GM12875 (cell line): ENCODE measurements around the gene SLC7A14.

ENCODE experiments used
- H3K4me3 ChIP-seq: one replicate; pipeline ENCODE4 v1.5.1; 2011; ENCODE audit warnings: low read depth, low read length, control low read depth
- CTCF ChIP-seq: IDR thresholded peaks from 2 replicates; pipeline ENCODE4 v1.5.1; 2011; ENCODE audit warnings: low read depth, mild to moderate bottlenecking, control low read depth, inconsistent platforms, low read length, moderate library complexity, borderline replicate concordance; ENCODE audit not compliant: insufficient read depth

The SLC7A14 gene

GRCh38 chr3:170487031-170487430, 98.8 kb downstream of the SLC7A14 start:
- TF ChIP-seq CTCF = no peak
- no peak overlapping the region for H3K4me3 ChIP-seq

DNA sequence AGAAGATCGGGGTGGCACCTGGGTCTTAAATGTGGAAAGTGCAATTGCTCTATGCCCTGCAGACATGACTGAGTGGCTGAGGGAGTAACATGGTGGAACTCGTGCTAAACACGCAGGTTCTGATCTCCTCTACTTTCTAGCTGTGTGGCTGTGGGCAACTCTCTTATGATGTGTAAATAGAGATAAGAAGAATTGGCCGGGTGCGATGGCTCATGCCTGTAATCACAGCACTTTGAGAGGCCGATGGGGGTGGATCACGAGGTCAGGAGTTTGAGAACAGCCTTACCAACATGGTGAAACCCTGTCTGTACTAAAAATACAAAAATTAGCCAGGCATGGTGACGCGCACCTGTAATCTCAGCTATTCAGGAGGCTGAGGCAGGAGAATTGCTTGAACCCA, 99.5 kb downstream of the SLC7A14 start:
- H3K4me3 ChIP-seq = no peak overlapping the region
- TF ChIP-seq CTCF = no peak

DNA sequence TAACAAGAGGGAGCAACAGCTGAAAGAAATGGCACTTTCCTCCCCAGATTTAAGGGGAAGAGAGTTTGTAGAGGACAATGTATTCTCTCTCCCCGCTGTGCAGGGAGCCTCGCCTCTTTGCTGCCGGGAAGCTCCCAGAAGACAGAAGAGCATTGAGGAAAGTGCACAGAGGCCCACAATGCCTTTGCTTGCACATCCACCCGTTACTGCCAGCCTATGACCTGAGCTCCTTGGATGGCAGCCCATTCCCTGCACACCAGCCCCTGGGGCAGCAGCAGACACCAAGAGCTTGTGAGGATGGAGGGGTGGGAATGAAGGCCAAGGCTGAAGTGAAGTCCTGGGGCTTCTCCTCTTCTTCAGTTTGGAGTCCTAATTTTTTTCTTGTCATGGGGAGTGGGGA, 100.2 kb downstream of the SLC7A14 start:
- H3K4me3 ChIP-seq = no peak overlapping the region

GRCh38 chr3:170485294-170485693, 100.6 kb downstream of the SLC7A14 start:
- no peak overlapping the region for H3K4me3 ChIP-seq
- no peak for TF ChIP-seq CTCF

More for the DNA sequence above, 100.2 kb downstream of the SLC7A14 start:
- TF ChIP-seq CTCF = no peak

GRCh38 chr3:170484869-170485268, 101.0 kb downstream of the SLC7A14 start:
- no peak for TF ChIP-seq CTCF
- H3K4me3 ChIP-seq = no peak overlapping the region

DNA sequence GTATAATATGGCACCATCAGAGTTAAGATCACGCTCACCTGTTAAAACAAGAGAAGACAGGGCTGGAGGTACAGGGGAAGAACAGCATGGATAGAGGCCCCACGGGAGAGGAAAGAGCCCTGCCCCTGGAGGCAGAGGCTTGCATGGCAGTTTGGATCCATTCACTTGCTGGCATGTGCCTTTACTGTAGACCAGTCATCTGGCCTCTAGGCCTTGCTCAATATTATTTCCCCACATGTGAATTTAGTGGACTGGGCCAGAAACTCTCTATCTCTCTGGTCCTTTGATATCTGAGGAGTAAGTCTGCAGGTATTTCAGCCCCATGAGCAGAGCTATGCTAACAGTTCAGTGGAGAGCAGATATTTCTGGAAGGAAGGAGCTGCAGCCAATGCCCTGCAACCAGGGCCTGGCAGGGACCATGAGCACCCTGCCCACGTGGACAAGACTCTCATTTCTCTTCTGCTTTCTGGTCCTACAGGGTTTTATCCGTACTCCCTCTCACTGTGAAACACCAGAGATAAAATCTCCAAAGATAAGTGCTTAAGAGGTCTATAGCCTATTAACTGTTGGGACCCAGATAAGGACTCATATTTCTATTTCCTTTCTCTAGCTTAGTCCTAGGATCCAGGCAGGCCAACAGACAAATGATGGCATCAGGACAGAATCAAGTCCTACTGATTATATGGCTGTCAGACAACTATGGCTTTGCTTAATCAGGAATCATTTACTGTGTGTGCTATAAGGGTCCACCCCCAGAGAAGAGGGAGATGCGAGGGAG, 102.2 kb downstream of the SLC7A14 start:
- H3K4me3 ChIP-seq = no peak overlapping the region
- TF ChIP-seq CTCF = peak; percentile 42; the same call in 1 of the 2 replicates

DNA sequence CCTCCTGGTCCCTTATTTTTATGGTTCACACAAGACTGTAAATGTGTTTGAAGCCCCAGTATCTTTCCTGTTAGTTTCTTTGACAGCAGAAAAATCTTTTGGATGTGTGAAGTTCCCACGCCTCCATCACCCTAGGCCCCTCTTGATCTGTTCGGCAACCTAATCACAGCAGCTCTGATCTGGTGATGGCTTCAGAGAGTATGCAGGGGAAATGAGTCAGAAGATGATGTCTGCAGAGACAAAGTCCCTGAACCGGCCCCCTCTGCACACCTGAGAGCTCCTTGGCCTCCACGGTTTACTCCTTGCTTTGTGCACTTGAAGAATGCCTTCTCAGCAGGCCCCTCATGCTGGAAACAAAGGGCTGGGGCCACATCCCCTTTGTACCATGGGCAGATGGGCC, 103.7 kb downstream of the SLC7A14 start:
- TF ChIP-seq CTCF = no peak
- no peak overlapping the region for H3K4me3 ChIP-seq
